Effector memory CD8-positive, alpha-beta T cell (primary cell): ENCODE data around the gene RNF112.

Experiments
- ATAC-seq: fragments of 150-1000 bp; cut with Tn5 transposase; replicated peaks from 2 replicates; pipeline ENCODE4 v1.10.0; 2021; ENCODE audit warnings: mild to moderate bottlenecking, moderate library complexity
- DNase-seq, 3 experiments: peaks; one replicate each; pipeline ENCODE4 v3.0.0; 2021
- H3K27ac Mint-ChIP-seq, 2 donors: one replicate each; pipeline ENCODE4 v1.8.0; 2022; ENCODE audit warnings: mild to moderate bottlenecking in 2 of 2, mixed read lengths in 2 of 2, moderate library complexity in 2 of 2
- H3K27me3 Mint-ChIP-seq, 2 donors: one replicate each; pipeline ENCODE4 v1.8.0; 2022; ENCODE audit warnings: mixed read lengths in 2 of 2
- H3K36me3 Mint-ChIP-seq: one replicate; pipeline ENCODE4 v1.8.0; 2022; ENCODE audit warnings: mild to moderate bottlenecking, moderate library complexity, mixed read lengths; ENCODE audit not compliant: insufficient read depth
- H3K4me1 Mint-ChIP-seq, 2 donors: one replicate each; pipeline ENCODE4 v1.8.0; 2022; ENCODE audit warnings: low read depth in 2 of 2, mixed read lengths in 2 of 2
- H3K4me3 Mint-ChIP-seq, 2 donors: one replicate each; pipeline ENCODE4 v1.8.0; 2022; ENCODE audit warnings: mild to moderate bottlenecking in 2 of 2, mixed read lengths in 2 of 2, moderate library complexity in 2 of 2
- H3K9me3 Mint-ChIP-seq, 2 donors: one replicate each; pipeline ENCODE4 v1.8.0; 2022; ENCODE audit warnings: mixed read lengths in 2 of 2

The RNF112 gene

GRCh38 chr17:19369846-19370492 lies 41.1 kb upstream of the RNF112 start:
- Mint-ChIP-seq H3K4me1 (peaks cover 43% of the 10 kb centered on the region in 2 donors), H3K36me3 (peaks cover 5% of the 10 kb centered on the region), H3K27ac (peak overlapping the region; percentile 83 to 95), H3K9me3 (peaks cover 0 to 2% of the 10 kb centered on the region in 2 donors), H3K4me3 (peak overlapping the region; percentile 83 to 87), H3K27me3 (no peaks in the 10 kb centered on the region)
- ATAC-seq (peak; percentile 86), DNase-seq (peak in 2 of 3 experiments; percentile 19 to 28)

DNA sequence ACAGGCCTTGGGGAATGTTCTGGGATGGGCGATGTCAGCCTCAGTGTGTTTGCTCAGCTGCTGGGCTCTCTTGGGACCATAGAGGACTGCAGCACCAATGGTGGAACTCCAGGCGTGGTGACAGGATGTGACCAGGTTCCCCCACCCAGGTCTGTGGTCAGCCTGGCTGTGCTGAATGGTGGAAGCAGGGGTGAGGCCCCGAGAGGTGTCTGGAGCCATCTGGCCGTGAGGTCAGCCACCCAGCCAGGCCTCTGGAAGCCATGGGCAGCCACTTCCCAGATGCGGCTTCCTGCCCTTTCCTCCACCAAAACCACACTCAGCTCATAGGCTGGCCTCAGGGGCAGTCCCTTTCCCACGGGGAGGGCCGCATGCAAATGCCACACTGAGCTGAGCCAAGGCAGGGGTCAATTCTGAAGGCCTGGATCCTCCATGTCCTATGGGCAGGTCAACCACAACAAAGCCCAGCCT lies 40.5 kb upstream of the RNF112 start:
- H3K27me3 Mint-ChIP-seq: no peaks in the 10 kb centered on the region
- peaks cover 0 to 2% of the 10 kb centered on the region in 2 donors for H3K9me3 Mint-ChIP-seq
- H3K27ac Mint-ChIP-seq: peak overlapping the region; percentile 83 to 95
- peaks cover 5% of the 10 kb centered on the region for H3K36me3 Mint-ChIP-seq
- no peak for DNase-seq
- peaks cover 43 to 45% of the 10 kb centered on the region in 2 donors for H3K4me1 Mint-ChIP-seq
- peak; percentile 43 for ATAC-seq
- H3K4me3 Mint-ChIP-seq: peak overlapping the region; percentile 83 to 87

DNA sequence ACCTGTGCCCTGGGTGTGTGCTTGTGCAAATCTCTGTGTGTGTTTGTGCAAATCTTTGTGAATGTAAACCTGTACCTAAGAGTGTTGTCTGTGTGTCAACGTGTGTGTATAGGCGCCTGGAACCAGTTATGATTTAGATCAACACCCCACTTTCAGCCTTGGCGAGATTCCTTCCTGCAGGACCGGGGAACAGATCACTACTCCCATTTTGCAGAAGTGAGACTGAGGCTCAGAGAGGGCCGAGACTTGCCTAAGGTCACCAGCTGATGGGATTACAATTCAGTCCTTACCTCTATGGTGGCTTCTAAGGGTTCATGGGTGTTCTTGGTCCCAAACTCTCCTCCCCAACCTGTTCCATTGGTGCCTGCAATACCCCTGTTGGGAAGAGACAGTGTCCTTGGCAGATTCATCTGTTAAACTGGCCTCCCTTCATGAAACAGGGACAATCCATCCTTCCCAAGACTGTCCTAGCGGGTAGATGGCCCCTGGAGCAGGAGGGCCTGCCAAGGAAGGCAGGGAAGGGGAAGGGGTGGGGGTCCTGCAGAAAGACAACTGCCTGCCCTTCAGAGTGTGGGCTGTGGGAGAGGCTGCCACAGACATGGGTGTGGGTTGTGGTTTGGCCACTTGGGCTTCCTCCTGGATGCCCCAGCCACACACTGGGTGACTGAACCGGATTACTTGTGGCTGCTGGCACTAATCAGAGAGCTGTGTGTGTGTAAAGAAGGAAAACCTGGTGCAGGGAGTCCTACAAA lies 39.6 kb upstream of the RNF112 start:
- DNase-seq: no peak
- ATAC-seq: peak; percentile 38
- H3K9me3 Mint-ChIP-seq: peaks cover 0 to 2% of the 10 kb centered on the region in 2 donors
- peak overlapping the region; percentile 71 to 83 for H3K4me3 Mint-ChIP-seq
- H3K4me1 Mint-ChIP-seq: peaks cover 47% of the 10 kb centered on the region in 2 donors
- H3K36me3 Mint-ChIP-seq: peaks cover 5% of the 10 kb centered on the region
- peak overlapping the region; percentile 83 to 95 for H3K27ac Mint-ChIP-seq
- no peaks in the 10 kb centered on the region for H3K27me3 Mint-ChIP-seq

DNA sequence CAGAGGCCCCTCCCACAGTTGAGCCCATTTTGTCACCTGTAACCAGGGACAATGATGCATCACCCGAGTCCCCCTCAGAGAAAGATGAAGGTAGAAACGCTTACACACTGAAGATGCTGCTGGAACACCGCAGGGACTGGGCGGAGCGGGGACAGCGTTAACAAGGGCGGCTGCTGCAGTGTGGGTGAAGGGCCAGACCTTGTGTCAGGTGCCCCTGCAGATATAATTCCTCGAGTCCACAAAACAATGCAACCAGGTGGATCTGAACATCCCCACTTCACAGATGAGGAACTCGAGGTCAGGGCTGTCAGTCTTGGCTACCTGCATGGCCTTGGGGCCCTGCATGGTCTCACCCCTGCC lies 39.0 kb upstream of the RNF112 start:
- no peak for ATAC-seq

DNA sequence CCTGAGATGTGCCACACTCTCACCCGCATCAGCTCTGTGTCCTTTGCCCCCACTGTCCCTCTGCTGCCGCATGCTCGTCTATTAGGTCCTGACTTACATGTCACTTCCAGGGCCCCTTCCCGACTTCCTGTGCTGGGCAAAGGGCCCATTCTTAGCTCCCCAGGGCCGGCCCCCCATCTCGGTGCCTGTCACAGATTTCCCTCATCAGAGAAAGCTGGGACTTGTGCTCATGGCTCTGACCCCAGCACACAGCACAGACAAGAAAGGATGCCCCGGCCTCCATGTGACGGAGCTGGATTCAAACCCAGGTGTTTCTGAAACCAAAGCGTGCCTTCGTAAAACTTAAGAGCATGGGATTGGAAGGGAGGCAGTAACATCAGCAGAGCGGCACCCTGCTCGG lies 38.6 kb upstream of the RNF112 start:
- Mint-ChIP-seq H3K9me3 (peaks cover 0 to 2% of the 10 kb centered on the region in 2 donors), H3K27me3 (no peaks in the 10 kb centered on the region), H3K27ac (peak overlapping the region; percentile 81 to 83), H3K4me1 (peaks cover 53% of the 10 kb centered on the region in 2 donors), H3K4me3 (peak overlapping the region; percentile 59 to 83), H3K36me3 (peaks cover 11% of the 10 kb centered on the region)
- ATAC-seq (no peak), DNase-seq (no peak)

More for the DNA sequence above, 39.0 kb upstream of the RNF112 start:
- Mint-ChIP-seq H3K36me3 (peaks cover 7% of the 10 kb centered on the region), H3K27ac (peak overlapping the region; percentile 81 to 83), H3K9me3 (peaks cover 0 to 2% of the 10 kb centered on the region in 2 donors), H3K27me3 (no peaks in the 10 kb centered on the region), H3K4me1 (peaks cover 50% of the 10 kb centered on the region in 2 donors), H3K4me3 (peak overlapping the region; percentile 59 to 83)
- DNase-seq: no peak

DNA sequence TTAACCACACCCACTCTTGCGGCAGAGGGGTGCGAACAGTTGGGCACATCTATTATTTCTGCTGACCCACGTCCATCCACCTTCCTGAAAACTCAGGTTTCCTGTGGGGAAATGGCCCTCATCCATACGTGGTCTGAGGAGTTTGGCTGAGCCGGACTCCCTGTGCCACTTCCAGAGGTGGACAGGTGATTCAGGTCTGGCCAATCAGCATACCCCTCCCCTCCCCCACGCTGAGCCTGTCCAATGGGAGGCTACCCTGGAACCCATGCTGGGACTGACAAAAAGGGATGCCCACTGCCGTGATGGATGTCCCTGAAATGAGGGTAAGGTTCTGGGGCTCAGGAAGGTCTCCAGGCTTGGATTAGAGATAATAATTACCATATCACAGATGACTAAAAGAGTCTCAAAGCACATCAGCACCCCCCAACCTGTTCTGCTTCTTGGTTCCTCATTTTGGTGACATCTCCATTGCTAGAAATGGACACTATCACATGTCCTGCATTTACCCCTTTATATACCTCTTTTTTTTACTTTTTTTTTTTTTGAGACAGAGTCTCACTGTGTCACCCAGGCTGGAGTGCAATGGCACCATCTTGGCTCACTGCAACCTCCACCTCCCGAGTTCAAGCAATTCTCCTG lies 38.0 kb upstream of the RNF112 start:
- Mint-ChIP-seq H3K4me1 (peaks cover 51 to 53% of the 10 kb centered on the region in 2 donors), H3K9me3 (peaks cover 0 to 2% of the 10 kb centered on the region in 2 donors), H3K4me3 (peak overlapping the region; percentile 29 to 83), H3K36me3 (peaks cover 17% of the 10 kb centered on the region), H3K27me3 (no peaks in the 10 kb centered on the region), H3K27ac (peak overlapping the region in 1 of 2 donors; percentile 83)
- no peak for ATAC-seq
- no peak for DNase-seq

- Mint-ChIP-seq H3K4me3 (no peak overlapping the region), H3K9me3 (peaks cover 0 to 2% of the 10 kb centered on the region in 2 donors), H3K27ac (no peak overlapping the region), H3K36me3 (peaks cover 19% of the 10 kb centered on the region), H3K4me1 (peaks cover 46 to 47% of the 10 kb centered on the region in 2 donors), H3K27me3 (no peaks in the 10 kb centered on the region)
- ATAC-seq (no peak), DNase-seq (no peak)
These were observed 36.9 kb upstream of the RNF112 start for GRCh38 chr17:19374136-19374535.

DNA sequence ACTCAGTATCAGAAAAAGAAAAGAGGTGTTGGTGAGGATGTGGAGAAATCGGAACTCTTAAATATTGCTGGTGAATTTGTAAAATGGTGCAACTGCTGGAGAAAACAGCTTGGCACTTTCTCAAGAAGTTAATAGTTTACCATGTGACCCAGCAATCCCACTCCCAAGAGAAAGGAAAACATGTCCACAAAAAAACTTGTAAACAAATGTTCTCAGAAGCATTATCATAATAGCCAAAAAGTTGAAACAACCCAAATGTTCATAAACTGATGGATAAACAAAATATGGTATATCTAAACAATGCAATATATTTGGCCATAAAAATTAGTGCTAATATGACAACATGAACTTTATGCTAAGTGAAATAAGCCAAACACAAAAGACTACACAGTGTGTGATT lies 35.3 kb upstream of the RNF112 start:
- DNase-seq (no peak), ATAC-seq (no peak)
- Mint-ChIP-seq H3K27ac (no peak overlapping the region), H3K27me3 (no peaks in the 10 kb centered on the region), H3K4me3 (peak overlapping the region in 1 of 2 donors; percentile 27), H3K4me1 (peaks cover 31 to 36% of the 10 kb centered on the region in 2 donors), H3K36me3 (peaks cover 14% of the 10 kb centered on the region), H3K9me3 (no peaks in the 10 kb centered on the region)

GRCh38 chr17:19376811-19377210 lies 34.2 kb upstream of the RNF112 start:
- Mint-ChIP-seq H3K9me3 (no peaks in the 10 kb centered on the region), H3K27me3 (no peaks in the 10 kb centered on the region), H3K36me3 (peaks cover 20% of the 10 kb centered on the region), H3K4me1 (peaks cover 21 to 26% of the 10 kb centered on the region in 2 donors), H3K4me3 (peak overlapping the region; percentile 93 to 99), H3K27ac (peak overlapping the region; percentile 78 to 98)
- ATAC-seq: no peak
- no peak for DNase-seq

- Mint-ChIP-seq H3K9me3 (no peaks in the 10 kb centered on the region), H3K4me1 (peaks cover 13 to 20% of the 10 kb centered on the region in 2 donors), H3K4me3 (peak overlapping the region; percentile 93 to 99), H3K36me3 (peaks cover 20% of the 10 kb centered on the region), H3K27ac (peak overlapping the region; percentile 78 to 98), H3K27me3 (no peaks in the 10 kb centered on the region)
- peak; percentile 86 for ATAC-seq
- DNase-seq: peak; percentile 89 to 92 (median 91)
These were observed 33.2 kb upstream of the RNF112 start for GRCh38 chr17:19377602-19378415.

GRCh38 chr17:19378416-19379360 lies 32.3 kb upstream of the RNF112 start, which contains the start of gene MAPK7:
Gene MAPK7, plus strand, starts transcription at chr17:19378498. Its CDS starts 403 bp downstream, at chr17:19378901.
- H3K9me3 Mint-ChIP-seq: no peaks in the 10 kb centered on the region
- H3K4me1 Mint-ChIP-seq: peaks cover 13 to 20% of the 10 kb centered on the region in 2 donors
- peak within 1 kb of the TSS; percentile 78 to 98 for H3K27ac Mint-ChIP-seq
- no peaks in the 10 kb centered on the region for H3K27me3 Mint-ChIP-seq
- ATAC-seq: no peak
- H3K4me3 Mint-ChIP-seq: peak within 1 kb of the TSS; percentile 93 to 99
- DNase-seq: no peak
- H3K36me3 Mint-ChIP-seq: peaks cover 23% of the 10 kb centered on the region
